Stimulated activated CD4-positive, alpha-beta T cell treated with anti-CD3 and anti-CD28 coated beads, TNF-alpha, amount 100 ng/mL, for 1 hour (primary cell): ENCODE data around the gene MEF2D.

Experiments used
- DNase-seq, 3 donors: peaks; one replicate each; pipeline ENCODE4 v3.0.0-alpha.2; 2020; ENCODE audit warnings: low read depth in 3 of 3, low spot score in 1 of 3

Gene MEF2D

GRCh38 chr1:156500543-156500792, at the start of gene MEF2D:
TSS of gene MEF2D (minus strand) at chr1:156500775. CDS start at chr1:156483292, 17,483 bp downstream.
- no peak for DNase-seq

- DNase-seq = no peak
Measured at GRCh38 chr1:156550346-156550745, 49.8 kb upstream of the MEF2D start.

- DNase-seq = no peak
Measured at GRCh38 chr1:156549831-156550230, 49.3 kb upstream of the MEF2D start.

- DNase-seq = no peak
Measured at GRCh38 chr1:156549390-156549789, 48.8 kb upstream of the MEF2D start.

- no peak for DNase-seq
Measured at GRCh38 chr1:156547982-156548381, 47.4 kb upstream of the MEF2D start.

- DNase-seq = no peak
Measured at GRCh38 chr1:156547434-156547833, 46.9 kb upstream of the MEF2D start.

GRCh38 chr1:156546267-156546666, 45.7 kb upstream of the MEF2D start:
- no peak for DNase-seq

GRCh38 chr1:156544592-156545102, 44.1 kb upstream of the MEF2D start:
- no peak for DNase-seq

- no peak for DNase-seq
Measured at GRCh38 chr1:156543066-156543465, 42.5 kb upstream of the MEF2D start.

- no peak for DNase-seq
Measured at GRCh38 chr1:156540955-156541354, 40.4 kb upstream of the MEF2D start.

- no peak for DNase-seq
Measured at GRCh38 chr1:156539818-156540355, 39.3 kb upstream of the MEF2D start.

GRCh38 chr1:156538711-156539440, 38.3 kb upstream of the MEF2D start:
- DNase-seq = no peak

GRCh38 chr1:156537027-156537426, 36.5 kb upstream of the MEF2D start:
- no peak for DNase-seq

- no peak for DNase-seq
Measured at GRCh38 chr1:156534424-156535060, 34.0 kb upstream of the MEF2D start.

GRCh38 chr1:156533568-156534220, 33.1 kb upstream of the MEF2D start:
- DNase-seq = no peak

- no peak for DNase-seq
Measured at GRCh38 chr1:156532374-156532773, 31.8 kb upstream of the MEF2D start.

GRCh38 chr1:156530006-156530405, 29.4 kb upstream of the MEF2D start:
- no peak for DNase-seq

- DNase-seq = no peak
Measured at GRCh38 chr1:156528875-156529425, 28.4 kb upstream of the MEF2D start.

GRCh38 chr1:156528231-156528630, 27.7 kb upstream of the MEF2D start:
- no peak for DNase-seq

GRCh38 chr1:156527584-156527983, 27.0 kb upstream of the MEF2D start:
- DNase-seq = no peak

- DNase-seq = no peak
Measured at GRCh38 chr1:156525856-156526489, 25.4 kb upstream of the MEF2D start.
